SH-SY5Y (cell line): ENCODE measurements around the gene HTR3B.

Experiments
- GATA2 ChIP-seq: IDR thresholded peaks from 2 replicates; pipeline ENCODE4 v1.6.1; 2011; ENCODE audit warnings: mild to moderate bottlenecking, low read depth, low read length
- GATA3 ChIP-seq: IDR thresholded peaks from 2 replicates; pipeline ENCODE4 v1.6.1; 2011; ENCODE audit warnings: low read depth, mild to moderate bottlenecking, low read length, moderate library complexity

DNA sequence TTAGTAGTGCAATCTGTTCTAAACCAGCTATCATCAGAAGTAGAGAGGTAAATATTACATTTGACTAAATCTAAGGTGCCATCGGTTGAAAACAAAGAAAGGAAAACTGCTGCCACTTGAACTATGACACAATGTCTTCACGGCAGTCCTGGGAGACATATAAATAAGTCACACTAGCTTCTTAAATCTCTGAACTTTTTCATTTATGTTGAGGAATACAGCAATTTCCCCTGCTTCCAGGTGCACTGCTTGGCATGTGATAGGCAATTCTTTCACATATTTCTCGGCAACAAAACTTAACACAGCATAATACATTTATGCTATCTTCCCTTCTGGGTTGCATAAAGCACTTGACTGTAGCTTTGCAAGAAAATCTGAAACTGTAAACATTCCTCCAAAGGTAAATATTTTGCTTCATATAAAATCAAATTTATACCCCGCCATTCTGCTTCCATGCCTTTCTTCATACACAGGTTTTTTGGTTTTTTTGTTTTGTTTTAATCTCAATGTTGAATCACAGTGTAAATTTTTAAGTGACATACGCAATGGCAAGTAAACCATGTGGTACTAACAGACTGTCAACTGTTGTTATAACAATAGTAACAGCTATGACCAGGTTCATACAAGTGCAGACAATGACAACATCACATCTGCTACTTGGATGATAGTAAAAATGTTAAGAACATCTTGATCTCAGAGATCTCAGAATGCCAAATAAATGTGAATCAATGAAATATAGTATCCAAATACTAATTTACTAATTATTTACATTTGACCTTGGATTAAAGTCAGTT, 47.4 kb upstream of the HTR3B start:
- TF ChIP-seq GATA2 (no peak), GATA3 (no peak)
